DMS79 treated with DMSO at 0.1 percent for 48 hours (cell line): ENCODE results near the gene GNA14.
A peak's percentile ranks its signal among the peaks of the same experiment; 100 is the strongest.
"Not testable (repeated sequence)": the region's sequence is repeated elsewhere in the genome, so short reads cannot be mapped to it uniquely, and the experiment has no call there.

Source experiments
- DNase-seq: peaks from one replicate; lab custom pipeline; 2025; lab: John Stamatoyannopoulos, UW

GNA14 gene

GRCh38 chr9:77449240-77450084, 198.7 kb downstream of the GNA14 start:
- peak; percentile 19 for DNase-seq

DNA sequence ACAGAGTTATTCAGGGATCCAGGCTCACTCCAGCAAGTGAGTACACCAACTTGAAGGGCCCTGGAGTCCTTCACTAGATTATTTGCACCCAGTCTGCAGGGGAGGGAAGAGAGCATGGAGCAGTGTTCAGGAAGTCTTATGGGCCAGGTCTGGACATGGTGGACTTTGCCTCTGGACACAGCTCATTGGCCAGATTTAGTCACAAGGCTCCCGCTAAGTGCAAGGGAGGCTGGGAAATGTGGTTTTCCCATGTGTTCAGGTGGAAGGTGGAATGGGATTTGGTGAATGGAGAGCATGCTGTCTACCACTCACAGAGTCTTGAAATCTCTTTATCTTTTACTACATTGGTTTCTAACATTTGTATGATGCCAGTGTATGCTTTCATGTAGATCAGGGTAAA, 200.5 kb downstream of the GNA14 start:
- no peak for DNase-seq

DNA sequence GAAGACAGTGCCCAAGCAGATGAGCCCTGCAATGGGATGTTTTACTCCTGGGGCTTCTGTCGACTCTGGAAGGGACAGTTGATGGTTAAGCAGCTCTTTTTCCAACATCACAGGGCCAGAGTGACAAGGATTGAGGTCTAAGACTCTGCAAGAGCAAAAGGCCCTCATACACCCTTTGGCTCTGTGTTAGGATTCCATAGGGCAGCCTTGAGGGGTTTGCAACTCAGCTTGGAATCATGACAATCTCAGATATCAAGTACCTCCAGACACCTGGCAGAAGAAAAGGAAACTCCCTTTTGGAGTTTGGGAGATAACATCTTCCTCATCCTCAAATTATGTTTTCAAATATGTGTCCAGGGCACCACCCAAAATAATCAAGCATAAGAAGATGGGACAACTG, 205.7 kb downstream of the GNA14 start:
- no peak for DNase-seq

GRCh38 chr9:77441124-77441523, 207.0 kb downstream of the GNA14 start:
- DNase-seq: not testable (repeated sequence)

GRCh38 chr9:77440057-77440456, 208.1 kb downstream of the GNA14 start:
- DNase-seq: peak; percentile 11

DNA sequence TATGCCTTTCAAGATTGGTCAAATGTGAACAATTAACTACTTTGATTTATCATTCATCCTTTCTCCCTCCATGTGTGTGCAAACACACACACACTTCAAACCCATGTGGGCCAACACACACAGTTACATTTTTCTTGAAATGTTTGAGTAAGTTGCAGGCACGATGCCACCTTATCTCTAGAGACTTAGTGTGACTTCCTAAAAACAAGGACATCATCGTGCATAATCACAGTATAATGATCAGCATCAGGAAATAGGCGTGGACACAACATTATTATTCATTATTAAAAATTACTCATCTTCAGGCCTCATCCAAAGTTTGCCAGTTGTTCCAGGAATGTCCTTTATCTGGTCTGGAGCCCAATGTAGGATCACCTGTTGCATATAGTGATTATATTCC, 209.5 kb downstream of the GNA14 start:
- no peak for DNase-seq

- no peak for DNase-seq
Observed at GRCh38 chr9:77435688-77436087, 212.4 kb downstream of the GNA14 start.

DNA sequence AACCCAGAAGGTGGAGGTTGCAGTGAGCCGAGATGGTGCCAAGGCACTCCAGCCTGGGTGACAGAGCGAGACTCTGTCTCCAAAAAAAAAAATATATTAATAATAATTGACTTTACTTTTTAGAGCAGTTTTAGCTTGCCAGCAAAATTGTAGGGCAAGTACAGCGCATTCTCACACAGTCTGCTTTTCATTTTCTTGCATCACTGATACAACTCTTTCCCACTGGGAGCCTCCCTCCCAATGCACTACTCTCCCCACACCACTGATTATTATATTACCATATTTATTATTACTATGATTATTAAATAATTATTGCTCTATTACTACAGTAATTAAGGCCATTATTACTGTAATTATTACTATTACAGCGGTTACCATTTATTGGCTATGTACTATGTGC, 212.8 kb downstream of the GNA14 start:
- no peak for DNase-seq

DNA sequence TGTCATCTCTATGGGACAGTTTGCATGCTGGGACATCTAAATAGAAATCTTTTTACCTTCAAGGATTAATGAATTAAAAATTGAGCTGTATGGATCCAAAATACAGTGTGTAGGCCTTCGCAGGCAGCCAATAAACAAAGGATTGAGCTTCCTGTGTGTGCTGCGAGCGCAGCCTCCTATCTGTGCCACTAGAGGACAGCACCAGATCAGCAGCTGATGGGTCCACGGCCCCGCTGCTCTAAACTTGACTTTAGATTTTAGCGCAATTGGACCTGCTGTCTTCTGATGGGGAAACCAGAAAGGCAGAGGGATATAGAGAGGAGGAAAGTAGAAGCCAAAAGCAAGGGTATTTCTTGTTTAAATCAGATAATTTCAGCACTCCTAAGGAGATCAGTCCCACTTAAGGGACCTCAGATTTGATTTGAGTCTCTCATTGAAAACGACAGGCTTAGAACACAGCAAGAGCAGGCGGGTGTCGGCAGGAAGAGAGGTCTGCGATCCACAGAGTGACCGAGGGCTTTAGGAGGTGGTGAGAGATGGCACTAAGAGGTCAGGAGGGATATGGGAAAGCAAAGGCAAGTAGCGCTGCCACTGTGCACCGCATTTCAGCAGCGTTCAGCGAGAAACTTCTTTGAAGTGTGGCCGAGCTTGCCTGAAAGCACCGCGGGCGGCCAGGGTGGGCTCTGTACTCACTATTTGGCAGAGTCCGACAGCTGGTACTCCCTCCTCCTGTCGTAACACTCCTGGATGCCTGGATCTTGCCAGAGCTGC, 214.3 kb downstream of the GNA14 start:
- peak; percentile 52 for DNase-seq

- DNase-seq: no peak
Observed at GRCh38 chr9:77432053-77432452, 216.1 kb downstream of the GNA14 start.

GRCh38 chr9:77429928-77430327, 218.2 kb downstream of the GNA14 start:
- no peak for DNase-seq

- DNase-seq: no peak
Observed at GRCh38 chr9:77427256-77427927, 220.7 kb downstream of the GNA14 start.

DNA sequence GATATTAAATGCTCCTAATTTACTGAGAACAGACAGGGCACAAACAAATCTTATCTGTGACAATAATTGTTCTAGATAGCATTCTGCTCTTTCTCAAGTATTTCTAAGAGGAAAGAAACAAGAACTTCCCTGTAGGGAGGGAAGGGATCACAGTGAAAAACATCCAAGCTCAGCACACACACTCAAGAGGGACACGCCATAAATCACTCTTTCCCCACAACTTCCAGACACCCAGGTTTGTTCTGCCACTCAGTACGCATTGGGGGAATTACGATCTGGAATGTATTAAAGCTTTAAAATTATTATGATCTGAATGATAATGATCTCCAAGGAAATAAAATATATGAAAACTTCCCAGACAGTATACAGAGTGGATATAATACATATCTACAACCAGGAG, 221.4 kb downstream of the GNA14 start:
- no peak for DNase-seq

DNA sequence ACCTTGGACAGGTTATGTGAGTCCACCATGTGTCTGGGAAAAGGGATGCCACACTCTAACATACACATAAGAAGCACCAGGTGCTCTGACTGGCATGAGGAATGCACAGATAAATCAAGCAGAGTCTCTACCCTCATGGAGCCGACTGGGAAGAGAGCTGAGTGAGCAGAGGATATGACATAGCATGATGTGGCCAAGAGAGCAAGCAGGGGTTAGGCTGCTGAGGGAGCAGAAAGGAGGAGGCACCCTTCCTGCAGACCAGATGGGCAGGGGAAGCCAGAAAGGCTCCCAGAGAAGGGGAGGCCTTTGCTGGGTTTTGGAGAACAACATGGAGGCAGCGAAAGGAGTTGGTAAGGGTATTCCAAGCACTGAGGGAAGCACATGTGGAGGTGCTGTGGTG, 223.1 kb downstream of the GNA14 start:
- DNase-seq: no peak

DNA sequence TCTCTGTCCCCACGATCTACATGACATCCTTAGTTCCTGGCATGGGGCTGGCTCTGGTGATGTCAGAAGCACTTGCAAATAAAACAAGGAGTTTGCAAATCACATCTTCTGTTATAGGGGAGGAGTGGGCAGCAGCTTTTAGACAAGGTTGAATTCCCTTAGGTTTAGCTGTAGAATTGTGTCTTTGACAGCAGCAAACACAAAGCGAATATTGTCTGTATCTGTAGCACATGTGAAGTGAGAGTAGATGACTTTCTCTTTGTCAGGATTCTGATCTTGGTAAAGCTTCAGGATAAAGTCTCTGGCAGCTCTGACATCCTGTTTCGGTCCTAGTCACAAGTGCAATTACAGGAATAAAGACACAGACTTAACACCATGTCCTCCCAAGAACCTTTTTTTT, 224.3 kb downstream of the GNA14 start:
- DNase-seq: no peak

- DNase-seq: no peak
Observed at GRCh38 chr9:77422969-77423368, 225.2 kb downstream of the GNA14 start.

DNA sequence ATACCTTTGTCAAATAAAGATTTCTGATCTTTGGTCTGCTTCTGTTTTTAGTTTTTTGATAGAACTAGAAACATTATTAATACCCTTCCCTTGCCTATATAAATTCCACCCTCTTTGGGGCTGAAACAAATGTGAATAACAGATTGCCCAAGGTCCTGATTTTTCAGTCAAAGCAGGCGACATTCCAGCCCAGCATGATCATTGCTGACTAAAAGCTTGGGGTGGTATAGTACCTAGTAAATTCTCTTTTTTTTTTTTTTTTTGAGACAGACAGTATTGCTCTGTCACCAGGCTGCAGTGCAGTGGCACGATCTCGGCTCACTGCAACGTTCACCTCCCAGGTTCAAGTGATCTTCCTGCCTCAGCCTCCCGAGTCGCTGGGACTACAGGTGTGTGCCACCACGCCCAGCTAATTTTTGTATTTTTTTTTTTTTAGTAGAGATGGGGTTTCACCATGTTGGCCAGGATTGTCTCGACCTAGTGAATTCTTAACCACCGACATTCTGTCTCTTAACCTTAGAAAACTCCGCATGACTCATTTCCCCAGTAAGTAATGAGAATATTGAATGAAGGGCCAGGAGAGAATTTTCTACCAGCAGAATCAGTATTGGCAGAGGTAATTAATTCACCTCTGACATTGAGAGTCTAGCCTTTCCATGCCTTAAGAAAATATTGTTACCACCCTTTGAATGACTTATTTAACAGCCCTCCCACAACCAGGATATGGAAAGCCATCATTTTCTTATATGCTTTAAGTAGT, 226.4 kb downstream of the GNA14 start:
- DNase-seq: no peak

DNA sequence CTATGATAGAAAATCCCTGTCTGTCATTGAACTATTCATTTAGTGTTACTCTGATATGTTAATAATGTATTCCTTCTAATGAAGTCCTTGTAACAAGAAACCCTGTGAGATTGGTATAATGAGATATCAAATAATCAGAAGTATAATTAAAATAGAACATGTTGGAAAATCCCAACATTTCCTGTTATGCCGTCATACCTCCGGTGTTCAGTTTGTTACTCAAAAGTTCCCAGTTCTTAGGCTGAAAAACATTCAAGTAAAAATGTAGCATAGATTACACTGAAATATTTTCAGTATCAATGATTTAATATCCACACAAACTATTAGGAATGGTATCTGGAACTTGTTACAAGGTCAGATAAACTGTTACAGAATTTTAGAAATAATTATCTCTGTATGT, 227.5 kb downstream of the GNA14 start:
- DNase-seq: no peak

DNA sequence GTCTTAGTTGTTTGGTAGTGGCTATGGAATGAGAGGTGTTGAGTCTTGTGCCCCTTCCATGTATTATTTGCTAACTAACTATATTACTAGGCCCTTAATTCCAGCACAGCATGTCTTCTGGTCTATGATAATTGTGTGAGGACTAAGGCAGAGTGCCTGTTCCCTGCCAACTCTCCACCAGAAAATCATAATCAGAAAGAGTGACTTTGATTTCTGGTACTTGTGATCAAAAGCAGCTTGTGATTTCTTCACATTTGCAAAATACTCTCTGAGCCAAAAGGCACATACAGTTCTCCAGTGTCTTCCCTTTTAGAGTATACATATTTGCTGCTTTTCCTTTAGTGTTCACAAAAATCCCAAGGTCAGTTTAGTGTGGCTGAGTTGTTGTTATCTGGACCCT, 229.9 kb downstream of the GNA14 start:
- no peak for DNase-seq

GRCh38 chr9:77417566-77417965, 230.6 kb downstream of the GNA14 start:
- DNase-seq: no peak

DNA sequence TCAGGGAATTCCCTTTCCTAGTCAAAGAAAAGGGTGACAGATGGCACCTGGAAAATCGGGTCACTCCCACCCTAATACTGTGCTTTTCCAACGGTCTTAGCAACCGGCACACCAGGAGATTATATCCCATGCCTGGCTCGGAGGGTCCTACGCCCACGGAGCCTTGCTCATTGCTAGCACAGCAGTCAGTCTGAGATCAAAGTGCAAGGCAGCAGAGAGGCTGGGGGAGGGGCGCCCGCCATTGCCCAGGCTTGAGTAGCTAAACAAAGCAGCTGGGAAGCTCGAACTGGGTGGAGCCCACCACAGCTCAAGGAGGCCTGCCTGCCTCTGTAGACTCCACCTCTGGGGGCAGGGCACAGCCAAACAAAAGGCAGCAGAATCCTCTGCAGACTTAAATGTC, 239.6 kb downstream of the GNA14 start:
- DNase-seq: not testable (repeated sequence)

GRCh38 chr9:77403239-77403638, 244.9 kb downstream of the GNA14 start:
- no peak for DNase-seq
